Measurements from ENCODE around the gene TBL1X. TPM values are rescaled to one million over a fixed set of nuclear protein-coding genes. Genes with fewer than 3 reads are reported as not detected.
"Not testable (repeated sequence)": the region's sequence is repeated elsewhere in the genome, so short reads cannot be mapped to it uniquely, and the experiment has no call there.

Gene TBL1X
- total RNA-seq, 1 donor from 2014 or later: 26.4 TPM

DNA sequence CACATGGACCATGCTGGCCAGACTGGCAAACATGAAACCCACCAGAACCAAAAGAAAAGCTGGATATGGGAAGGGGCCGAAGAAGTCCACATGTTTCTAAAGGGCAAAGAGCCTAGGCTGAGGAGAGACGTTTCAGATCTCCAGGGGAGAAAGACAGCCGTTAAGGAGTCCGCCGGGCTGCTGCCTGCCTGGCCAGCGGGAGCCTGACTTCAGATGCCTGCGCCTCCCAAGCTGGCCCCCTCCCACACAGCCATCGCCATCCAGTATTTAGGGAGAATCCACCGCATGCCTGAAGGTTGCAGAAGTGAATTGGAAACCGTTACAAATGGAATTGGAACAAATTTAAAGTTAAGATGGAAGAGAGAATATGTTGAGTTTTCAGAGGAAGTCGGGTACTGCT, 2.9 kb downstream of the TBL1X start:
- Mint-ChIP-seq H3K9me3 (ENCODE audit: unreplicated experiment) (no peaks in the 10 kb centered on the region), H3K4me1 (ENCODE audit: low read depth, unreplicated experiment) (peaks cover 5% of the 10 kb centered on the region), H3K36me3 (ENCODE audit: low read depth, unreplicated experiment) (no peaks in the 10 kb centered on the region), H3K27me3 (ENCODE audit: low read depth, unreplicated experiment) (no peaks in the 10 kb centered on the region), H3K27ac (ENCODE audit: unreplicated experiment) (no peak overlapping the region), H3K4me3 (ENCODE audit: unreplicated experiment) (peak overlapping the region; percentile 64)
- TF ChIP-seq CTCF (IDR thresholded peaks at IDR 0.05; ENCODE audit: insufficient read depth, low read depth, low read length) (no peak), EZH2 (IDR thresholded peaks at IDR 0.05; ENCODE audit: insufficient read depth, low read length) (no peak)
- no peak overlapping the region for H3K9ac ChIP-seq (ENCODE audit: low read length)
- H3K9me3 ChIP-seq (ENCODE audit: insufficient read depth, low read depth, low read length): no peaks in the 10 kb centered on the region
- no peak overlapping the region for H3K27ac ChIP-seq (ENCODE audit: low read depth, low read length)
- FAIRE-seq: no peak
- peak overlapping the region; percentile 83 for H3K4me2 ChIP-seq (ENCODE audit: low read length)
- H3K4me1 ChIP-seq (ENCODE audit: insufficient read depth, low read length): peaks cover 18% of the 10 kb centered on the region
- H3K36me3 ChIP-seq (ENCODE audit: insufficient read depth, low read length): no peaks in the 10 kb centered on the region
- H3K4me3 ChIP-seq (ENCODE audit: insufficient read depth, low read depth, low read length): peak overlapping the region; percentile 58
- no peak for DNase-seq (ENCODE audit: low read depth)
- H2AFZ ChIP-seq (ENCODE audit: low read depth, low read length): no peak overlapping the region
- H3K79me2 ChIP-seq (ENCODE audit: insufficient read depth, low read length): peaks cover 44% of the 10 kb centered on the region
- no peaks in the 10 kb centered on the region for H3K27me3 ChIP-seq (ENCODE audit: insufficient read depth, low read length)
- peaks cover 23% of the 10 kb centered on the region for H4K20me1 ChIP-seq (ENCODE audit: insufficient read depth, low read length)

- Histone ChIP-seq H3K4me1 (ENCODE audit: insufficient read depth, low read length) (peaks cover 13% of the 10 kb centered on the region), H2AFZ (ENCODE audit: low read depth, low read length) (no peak overlapping the region), H3K9me3 (ENCODE audit: insufficient read depth, low read depth, low read length) (no peaks in the 10 kb centered on the region), H3K27me3 (ENCODE audit: insufficient read depth, low read length) (no peaks in the 10 kb centered on the region), H3K79me2 (ENCODE audit: insufficient read depth, low read length) (peaks cover 49% of the 10 kb centered on the region), H4K20me1 (ENCODE audit: insufficient read depth, low read length) (peaks cover 24% of the 10 kb centered on the region), H3K4me2 (ENCODE audit: low read length) (peak overlapping the region; percentile 52), H3K27ac (ENCODE audit: low read depth, low read length) (no peak overlapping the region), H3K9ac (ENCODE audit: low read length) (no peak overlapping the region), H3K36me3 (ENCODE audit: insufficient read depth, low read length) (no peaks in the 10 kb centered on the region), H3K4me3 (ENCODE audit: insufficient read depth, low read depth, low read length) (no peak overlapping the region)
- no peak for DNase-seq (ENCODE audit: low read depth)
- H3K27ac Mint-ChIP-seq (ENCODE audit: unreplicated experiment): peak overlapping the region; percentile 92
- FAIRE-seq: peak; percentile 82
- TF ChIP-seq EZH2 (IDR thresholded peaks at IDR 0.05; ENCODE audit: insufficient read depth, low read length) (no peak), CTCF (IDR thresholded peaks at IDR 0.05; ENCODE audit: insufficient read depth, low read depth, low read length) (no peak)
- no peak overlapping the region for H3K4me3 Mint-ChIP-seq (ENCODE audit: unreplicated experiment)
- H3K9me3 Mint-ChIP-seq (ENCODE audit: unreplicated experiment): no peaks in the 10 kb centered on the region
- no peaks in the 10 kb centered on the region for H3K27me3 Mint-ChIP-seq (ENCODE audit: low read depth, unreplicated experiment)
- H3K36me3 Mint-ChIP-seq (ENCODE audit: low read depth, unreplicated experiment): peaks cover 2% of the 10 kb centered on the region
- peaks cover 8% of the 10 kb centered on the region for H3K4me1 Mint-ChIP-seq (ENCODE audit: low read depth, unreplicated experiment)
Measured at GRCh38 chrX:9471571-9471985, 6.7 kb downstream of the TBL1X start.

GRCh38 chrX:9473708-9474107, 8.8 kb downstream of the TBL1X start:
- H3K9me3 ChIP-seq (ENCODE audit: insufficient read depth, low read depth, low read length): no peaks in the 10 kb centered on the region
- no peaks in the 10 kb centered on the region for H3K27me3 Mint-ChIP-seq (ENCODE audit: low read depth, unreplicated experiment)
- DNase-seq (ENCODE audit: low read depth) (no peak), FAIRE-seq (peak; percentile 68)
- peaks cover 47% of the 10 kb centered on the region for H3K79me2 ChIP-seq (ENCODE audit: insufficient read depth, low read length)
- H3K36me3 ChIP-seq (ENCODE audit: insufficient read depth, low read length): no peaks in the 10 kb centered on the region
- H4K20me1 ChIP-seq (ENCODE audit: insufficient read depth, low read length): peaks cover 17% of the 10 kb centered on the region
- no peak overlapping the region for H3K27ac Mint-ChIP-seq (ENCODE audit: unreplicated experiment)
- H3K4me2 ChIP-seq (ENCODE audit: low read length): no peak overlapping the region
- peaks cover 2% of the 10 kb centered on the region for H3K36me3 Mint-ChIP-seq (ENCODE audit: low read depth, unreplicated experiment)
- no peak overlapping the region for H2AFZ ChIP-seq (ENCODE audit: low read depth, low read length)
- H3K4me3 Mint-ChIP-seq (ENCODE audit: unreplicated experiment): no peak overlapping the region
- no peak overlapping the region for H3K27ac ChIP-seq (ENCODE audit: low read depth, low read length)
- no peaks in the 10 kb centered on the region for H3K9me3 Mint-ChIP-seq (ENCODE audit: unreplicated experiment)
- H3K9ac ChIP-seq (ENCODE audit: low read length): no peak overlapping the region
- TF ChIP-seq CTCF (IDR thresholded peaks at IDR 0.05; ENCODE audit: insufficient read depth, low read depth, low read length) (no peak), EZH2 (IDR thresholded peaks at IDR 0.05; ENCODE audit: insufficient read depth, low read length) (no peak)
- peaks cover 8% of the 10 kb centered on the region for H3K4me1 Mint-ChIP-seq (ENCODE audit: low read depth, unreplicated experiment)
- H3K4me3 ChIP-seq (ENCODE audit: insufficient read depth, low read depth, low read length): no peak overlapping the region
- H3K27me3 ChIP-seq (ENCODE audit: insufficient read depth, low read length): no peaks in the 10 kb centered on the region
- H3K4me1 ChIP-seq (ENCODE audit: insufficient read depth, low read length): peaks cover 4% of the 10 kb centered on the region

DNA sequence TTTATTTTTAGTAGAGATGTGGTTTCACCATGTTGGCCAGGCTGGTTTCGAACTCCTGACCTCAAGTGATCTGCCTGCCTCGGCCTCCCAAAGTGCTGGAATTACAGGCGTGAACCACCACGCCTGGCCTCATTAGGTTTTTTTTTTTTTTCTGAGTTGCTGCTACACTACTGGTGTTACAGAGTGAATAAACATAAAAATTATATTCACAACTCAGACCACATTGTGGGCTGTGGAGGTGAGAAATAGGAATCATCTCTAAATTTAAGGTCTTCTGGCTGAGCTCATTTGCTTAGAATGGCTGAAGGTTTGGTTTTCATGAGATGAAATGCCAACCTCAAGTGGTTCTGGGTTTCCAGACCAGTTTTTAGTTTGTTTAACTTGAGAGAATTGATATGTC, 10.6 kb downstream of the TBL1X start:
- not testable (repeated sequence) for H3K36me3 ChIP-seq (ENCODE audit: insufficient read depth, low read length); FAIRE-seq; DNase-seq (ENCODE audit: low read depth); H3K4me2 ChIP-seq (ENCODE audit: low read length); H3K36me3 Mint-ChIP-seq (ENCODE audit: low read depth, unreplicated experiment); H3K9me3 ChIP-seq (ENCODE audit: insufficient read depth, low read depth, low read length); H3K27ac Mint-ChIP-seq (ENCODE audit: unreplicated experiment); H2AFZ ChIP-seq (ENCODE audit: low read depth, low read length); H3K27ac ChIP-seq (ENCODE audit: low read depth, low read length); H3K4me3 ChIP-seq (ENCODE audit: insufficient read depth, low read depth, low read length); H3K27me3 Mint-ChIP-seq (ENCODE audit: low read depth, unreplicated experiment); H3K27me3 ChIP-seq (ENCODE audit: insufficient read depth, low read length); H3K9ac ChIP-seq (ENCODE audit: low read length); H3K9me3 Mint-ChIP-seq (ENCODE audit: unreplicated experiment); H3K4me3 Mint-ChIP-seq (ENCODE audit: unreplicated experiment); H3K4me1 Mint-ChIP-seq (ENCODE audit: low read depth, unreplicated experiment); H3K4me1 ChIP-seq (ENCODE audit: insufficient read depth, low read length)
- Histone ChIP-seq H4K20me1 (ENCODE audit: insufficient read depth, low read length) (peaks cover 17% of the 10 kb centered on the region), H3K79me2 (ENCODE audit: insufficient read depth, low read length) (peaks cover 39% of the 10 kb centered on the region)

Measured in astrocyte (in vitro differentiated cells and primary cell).